ACC112 (cell line): ENCODE measurements around the gene APMAP.
"Not testable (repeated sequence)": the region's sequence is repeated elsewhere in the genome, so short reads cannot be mapped to it uniquely, and the experiment has no call there.

Experiments
- H2AFZ ChIP-seq: fragments of 200-600 bp; sonication (generic); one replicate; pipeline ENCODE4 v1.6.0; 2017; ENCODE audit warnings: antibody characterized with exemption, low read length; ENCODE audit not compliant: unreplicated experiment
- H3K27ac ChIP-seq: fragments of 200-600 bp; sonication (generic); 2 replicates; pipeline ENCODE4 v1.5.1; 2014; ENCODE audit warnings: low read depth, mild to moderate bottlenecking, antibody characterized with exemption, low read length, moderate library complexity
- H3K27me3 ChIP-seq: fragments of 200-600 bp; sonication (generic); 2 replicates; pipeline ENCODE4 v1.6.1; 2014; ENCODE audit warnings: mild to moderate bottlenecking, antibody characterized with exemption, low read length, moderate library complexity, mixed read lengths; ENCODE audit not compliant: insufficient read depth
- H3K36me3 ChIP-seq: fragments of 200-600 bp; sonication (generic); 2 replicates; pipeline ENCODE4 v1.6.1; 2016; ENCODE audit warnings: mild to moderate bottlenecking, antibody characterized with exemption, low read length, moderate library complexity, mixed read lengths; ENCODE audit not compliant: insufficient read depth
- H3K4me1 ChIP-seq: fragments of 200-600 bp; sonication (generic); one replicate; pipeline ENCODE4 v1.6.1; 2016; ENCODE audit warnings: low read length, mixed read lengths; ENCODE audit not compliant: insufficient read depth, unreplicated experiment, control insufficient read depth
- H3K4me3 ChIP-seq: fragments of 200-600 bp; sonication (generic); 2 replicates; pipeline ENCODE4 v1.5.1; 2014; ENCODE audit warnings: mild to moderate bottlenecking, low read depth, low read length
- H3K79me2 ChIP-seq: fragments of 200-600 bp; sonication (generic); one replicate; pipeline ENCODE4 v1.6.0; 2016; ENCODE audit warnings: low read length; ENCODE audit not compliant: control insufficient read depth, unreplicated experiment, insufficient read depth

APMAP gene

DNA sequence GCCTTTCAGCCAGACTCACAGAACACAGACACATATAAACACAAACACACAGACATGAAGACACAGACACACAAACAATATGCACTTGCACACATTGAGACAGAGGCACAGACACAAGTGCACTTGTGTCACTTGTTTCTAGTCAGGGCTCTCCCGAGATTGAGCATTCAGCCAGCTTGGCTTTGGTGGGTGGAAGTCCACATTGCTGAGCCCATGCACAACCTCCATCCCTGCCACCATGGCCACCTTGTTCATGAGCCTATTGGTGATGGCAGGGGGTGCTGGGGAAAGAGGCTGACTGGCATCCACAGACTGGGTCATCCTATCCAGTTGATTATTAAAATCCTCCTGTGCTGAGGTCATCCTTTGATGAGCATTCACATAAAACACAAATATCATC, 55.0 kb downstream of the APMAP start:
- H3K27ac ChIP-seq, result no peak overlapping the region
- peaks cover 6% of the 10 kb centered on the region; the same call in 1 of the 2 replicates for H3K27me3 ChIP-seq
- no peak overlapping the region for H3K4me3 ChIP-seq
- H2AFZ ChIP-seq, result no peak overlapping the region
- no peaks in the 10 kb centered on the region for H3K36me3 ChIP-seq
- H3K4me1 ChIP-seq, result no peaks in the 10 kb centered on the region
- no peaks in the 10 kb centered on the region for H3K79me2 ChIP-seq

DNA sequence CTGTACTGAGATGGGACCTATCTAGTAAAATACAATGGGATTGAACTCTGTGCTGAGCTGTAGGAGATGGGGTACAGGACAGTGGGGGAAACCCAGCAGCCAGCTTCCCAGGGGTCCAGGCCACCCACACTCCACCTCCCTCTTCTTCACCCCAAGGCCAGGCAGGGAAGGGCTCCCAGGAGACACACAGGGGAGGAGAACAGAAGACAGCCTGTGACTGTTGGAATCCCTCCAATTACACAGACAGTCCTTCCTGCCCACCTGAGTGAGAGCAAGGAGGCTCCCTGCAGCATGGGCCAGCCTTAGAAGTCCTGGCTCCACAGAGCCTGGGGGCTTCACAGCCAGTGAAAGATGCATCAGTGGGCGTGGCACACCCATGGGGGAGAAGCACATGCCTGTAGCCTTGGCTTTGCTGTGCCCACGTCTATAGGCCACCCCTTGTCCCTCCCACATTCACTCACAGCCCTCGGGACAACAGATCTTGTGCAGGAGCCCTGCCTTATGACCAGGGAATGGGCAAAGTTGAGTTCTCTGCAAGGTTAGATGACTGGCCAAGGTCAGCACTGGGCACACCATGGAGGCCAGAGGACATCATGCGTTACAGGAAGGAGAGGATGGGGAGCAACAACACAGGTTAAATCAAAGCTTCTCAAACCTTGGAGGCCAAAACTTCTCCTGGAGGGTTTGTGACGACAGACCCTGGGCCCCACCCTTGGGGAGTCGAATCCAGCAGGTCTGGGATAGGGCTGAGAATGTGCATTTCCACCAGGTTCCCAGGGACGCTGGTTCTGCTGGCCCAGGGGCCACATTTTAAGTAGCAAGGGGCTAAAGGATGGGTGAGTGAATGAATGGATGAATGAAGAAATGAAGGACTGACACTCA, 55.8 kb downstream of the APMAP start:
- Histone ChIP-seq H3K36me3 (no peaks in the 10 kb centered on the region), H2AFZ (no peak overlapping the region), H3K27me3 (peaks cover 6% of the 10 kb centered on the region; the same call in 1 of the 2 replicates)

DNA sequence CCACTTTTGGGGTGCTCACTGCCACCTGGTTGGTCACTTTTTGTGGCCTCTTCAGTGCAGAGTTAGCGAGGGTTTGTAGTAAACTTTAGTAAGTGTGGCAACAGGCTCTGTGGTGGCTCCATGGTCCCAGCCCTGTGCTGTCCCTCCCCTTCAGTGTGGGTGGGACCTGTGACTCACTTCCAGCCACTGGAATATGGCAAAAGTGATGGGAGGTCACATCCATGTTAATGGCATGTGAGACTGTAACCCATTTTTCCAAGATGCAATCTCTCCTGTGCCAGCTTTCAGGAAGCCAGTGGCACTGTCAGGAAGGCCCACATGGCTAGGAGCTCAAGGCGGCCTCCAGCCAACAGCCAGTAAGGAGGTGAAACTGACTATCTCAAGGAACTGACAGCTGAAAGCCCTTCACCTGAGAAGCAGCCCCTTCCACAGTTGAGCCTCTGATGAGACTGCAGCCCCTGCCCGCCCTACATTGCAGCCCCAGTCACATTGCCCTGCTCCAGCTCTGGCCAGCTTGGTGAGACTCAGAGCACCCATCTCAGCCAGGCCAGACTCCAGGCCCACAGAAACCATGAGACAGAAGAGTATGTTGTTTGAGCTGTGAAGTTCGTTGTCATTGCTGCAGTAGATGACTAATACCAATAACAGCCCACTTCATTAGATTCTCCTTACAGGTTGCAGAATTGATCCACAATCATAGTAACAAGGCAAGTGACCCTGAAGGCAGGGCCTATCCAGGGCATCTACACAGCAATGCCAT, 56.6 kb downstream of the APMAP start:
- Histone ChIP-seq H3K27ac (no peak overlapping the region), H3K79me2 (no peaks in the 10 kb centered on the region), H3K27me3 (no peaks in the 10 kb centered on the region; the same call in 1 of the 2 replicates), H3K4me3 (no peak overlapping the region), H2AFZ (no peak overlapping the region), H3K36me3 (no peaks in the 10 kb centered on the region), H3K4me1 (peaks cover 7% of the 10 kb centered on the region)

More for the DNA sequence above, 55.8 kb downstream of the APMAP start:
- Histone ChIP-seq H3K27ac (no peak overlapping the region), H3K4me3 (no peak overlapping the region), H3K4me1 (peaks cover under 1% of the 10 kb centered on the region), H3K79me2 (no peaks in the 10 kb centered on the region)

DNA sequence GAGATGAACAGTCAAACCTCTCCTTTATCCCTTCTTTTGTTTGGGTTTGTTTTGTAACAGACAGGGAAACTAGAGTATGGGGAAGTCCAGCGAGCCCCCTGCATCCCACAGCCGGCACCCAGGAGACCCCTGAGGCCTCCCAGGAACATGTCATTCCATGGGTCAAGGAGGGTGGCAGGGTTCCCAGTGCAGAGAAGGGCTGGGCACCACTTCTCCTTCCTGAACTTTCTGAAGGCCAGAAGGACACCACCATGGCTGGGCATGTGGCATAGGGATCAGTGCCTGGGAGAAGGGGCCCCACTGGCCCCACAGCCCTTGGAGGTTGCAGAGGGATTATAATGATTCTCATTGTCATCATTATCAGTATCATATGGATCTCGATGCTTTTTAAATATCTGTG, 57.4 kb downstream of the APMAP start:
- no peaks in the 10 kb centered on the region for H3K79me2 ChIP-seq
- no peaks in the 10 kb centered on the region for H3K36me3 ChIP-seq
- no peak overlapping the region for H3K27ac ChIP-seq
- H2AFZ ChIP-seq, result no peak overlapping the region
- no peak overlapping the region for H3K4me3 ChIP-seq
- no peaks in the 10 kb centered on the region; the same call in 1 of the 2 replicates for H3K27me3 ChIP-seq
- H3K4me1 ChIP-seq, result peaks cover 7% of the 10 kb centered on the region

DNA sequence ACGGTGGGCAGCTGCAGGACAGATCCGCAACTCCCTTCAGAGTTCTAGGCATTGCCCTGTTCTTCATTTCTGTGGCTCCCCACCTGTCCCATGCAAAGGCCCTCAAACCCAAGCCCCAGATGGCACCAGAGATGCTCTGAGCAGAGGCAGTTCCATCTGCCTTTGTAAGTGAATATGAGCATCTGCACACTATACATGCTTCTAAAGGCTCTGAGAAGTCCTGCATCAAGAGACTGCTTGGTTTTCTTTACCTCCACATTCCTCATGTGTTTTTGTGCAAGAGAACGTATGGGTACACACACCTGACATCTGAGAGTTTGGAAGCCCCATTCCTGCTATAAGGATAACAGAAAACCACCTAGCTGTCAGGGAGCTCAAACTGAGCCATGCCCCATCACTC, 57.8 kb downstream of the APMAP start:
- Histone ChIP-seq H3K27me3 (no peaks in the 10 kb centered on the region; the same call in 1 of the 2 replicates), H3K79me2 (no peaks in the 10 kb centered on the region), H3K27ac (no peak overlapping the region), H3K4me1 (peaks cover 7% of the 10 kb centered on the region), H2AFZ (no peak overlapping the region), H3K36me3 (no peaks in the 10 kb centered on the region), H3K4me3 (no peak overlapping the region)

DNA sequence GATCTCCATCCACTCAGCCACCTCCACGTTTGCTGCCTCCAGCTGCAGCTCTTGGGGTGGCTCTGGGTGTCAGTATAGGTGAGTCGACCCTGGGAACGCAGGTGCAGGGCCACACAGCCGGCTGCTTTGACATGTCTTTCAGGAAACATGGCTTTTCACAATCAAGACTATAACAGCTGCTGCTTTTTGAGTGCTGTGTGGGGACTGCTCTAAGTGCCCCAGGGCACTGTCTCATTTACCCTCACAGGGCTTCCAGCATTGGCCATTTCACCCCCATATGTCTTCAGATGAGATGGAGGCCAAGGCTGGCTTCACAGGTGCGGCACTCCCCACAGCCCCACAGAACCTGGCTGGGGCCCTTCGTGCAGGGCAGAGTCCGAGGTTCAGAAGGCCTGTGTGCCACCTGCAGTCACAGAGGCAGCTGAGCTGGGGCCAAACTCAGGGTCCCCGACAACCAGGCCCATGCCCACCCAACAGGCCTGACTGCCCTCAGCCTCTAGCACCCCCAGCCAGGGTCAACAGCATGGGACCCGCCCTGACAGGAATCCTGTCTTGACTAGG, 58.4 kb downstream of the APMAP start:
- Histone ChIP-seq H3K79me2 (no peaks in the 10 kb centered on the region), H3K27ac (no peak overlapping the region), H2AFZ (no peak overlapping the region), H3K27me3 (no peaks in the 10 kb centered on the region), H3K4me1 (peaks cover 7% of the 10 kb centered on the region), H3K36me3 (no peaks in the 10 kb centered on the region), H3K4me3 (no peak overlapping the region)

DNA sequence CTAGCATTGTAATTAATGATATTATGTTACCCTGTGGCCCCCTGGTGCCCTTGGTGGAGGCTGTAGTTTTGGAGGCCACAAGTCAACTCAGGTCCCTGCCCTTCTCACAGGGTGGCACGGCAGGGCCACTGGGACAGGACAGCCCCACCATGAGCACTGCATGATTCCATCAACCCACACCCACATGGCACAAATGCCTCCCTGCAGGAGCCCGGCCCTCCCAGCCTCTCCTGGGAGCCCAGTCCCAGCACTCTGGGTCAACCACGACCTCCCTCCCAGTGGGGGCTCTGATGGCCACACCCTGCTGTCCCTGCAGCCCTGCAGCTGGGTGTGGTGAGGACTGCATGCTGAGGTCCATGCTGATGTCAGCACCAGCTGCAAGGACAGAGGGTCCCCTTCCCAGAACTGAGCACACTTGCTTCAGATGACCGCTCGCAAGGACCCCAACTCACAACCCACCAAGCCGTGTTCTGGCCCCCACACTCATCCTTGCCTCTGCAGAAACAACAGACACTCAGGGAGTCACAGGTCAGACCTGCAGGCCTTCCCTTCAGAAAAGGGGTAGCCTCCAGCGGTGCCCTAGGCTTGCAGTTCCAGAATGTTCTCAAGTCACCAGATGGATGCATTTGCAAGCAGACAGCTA, 59.2 kb downstream of the APMAP start:
- Histone ChIP-seq H3K36me3 (no peaks in the 10 kb centered on the region), H2AFZ (no peak overlapping the region), H3K4me1 (peaks cover 7% of the 10 kb centered on the region), H3K27ac (no peak overlapping the region), H3K27me3 (no peaks in the 10 kb centered on the region), H3K4me3 (no peak overlapping the region), H3K79me2 (no peaks in the 10 kb centered on the region)

DNA sequence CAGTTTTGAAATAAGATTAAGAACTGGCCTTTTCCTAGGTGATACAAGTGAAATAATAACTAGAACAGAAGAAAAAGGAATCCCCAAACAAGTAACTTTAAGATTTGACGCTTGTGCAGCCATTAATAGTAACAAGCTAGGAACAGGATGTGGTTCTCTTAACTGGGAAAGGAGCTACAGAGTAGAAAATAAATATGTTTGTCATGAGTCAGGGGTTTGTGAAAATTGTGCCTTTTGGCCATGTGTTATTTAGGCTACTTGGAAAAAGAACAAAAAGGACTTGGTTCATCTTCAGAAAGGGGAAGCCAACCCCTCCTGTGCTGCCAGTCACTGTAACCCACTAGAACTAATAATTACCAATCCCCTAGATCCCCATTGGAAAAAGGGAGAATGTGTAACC, 60.7 kb downstream of the APMAP start:
- H2AFZ ChIP-seq, result not testable (repeated sequence)

DNA sequence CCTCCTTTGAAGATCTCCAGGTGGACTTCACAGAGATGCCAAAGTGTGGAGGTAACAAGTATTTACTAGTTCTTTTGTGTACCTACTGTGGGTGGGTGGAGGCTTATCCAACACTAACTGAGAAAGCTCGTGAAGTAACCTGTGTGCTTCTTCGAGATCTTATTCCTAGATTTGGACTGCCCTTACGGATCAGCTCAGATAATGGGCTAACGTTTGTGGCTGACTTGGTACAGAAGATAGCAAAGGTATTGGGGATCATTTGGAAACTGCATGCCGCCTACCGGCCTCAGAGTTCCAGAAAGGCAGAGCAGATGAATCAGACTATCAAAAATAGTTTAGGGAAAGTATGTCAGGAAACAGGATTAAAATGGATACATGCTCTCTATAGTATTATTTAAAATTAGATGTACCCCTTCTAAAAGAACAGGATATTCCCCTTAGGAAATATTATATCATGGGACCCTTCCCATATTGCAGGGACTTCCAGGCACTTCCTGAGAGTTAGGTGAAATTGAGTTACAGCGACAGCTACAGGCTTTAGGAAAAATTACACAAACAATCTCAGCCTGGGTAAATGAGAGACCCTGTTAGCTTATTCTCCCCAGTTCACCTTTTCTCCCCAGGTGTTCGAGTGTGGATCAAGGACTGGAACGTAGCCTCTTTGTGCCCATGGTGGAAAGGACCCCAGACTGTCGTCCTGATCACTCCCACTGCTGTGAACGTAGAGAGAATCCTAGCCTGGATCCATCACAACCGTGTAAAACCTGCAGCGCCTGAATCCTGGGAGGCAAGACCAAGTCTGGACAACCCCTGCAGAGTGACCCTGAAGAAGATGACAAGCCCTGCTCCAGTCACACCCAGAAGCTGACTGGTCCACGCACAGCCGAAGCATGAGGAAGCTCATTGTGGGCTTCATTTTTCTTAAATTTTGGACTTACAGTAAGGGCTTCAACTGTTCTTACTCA, 61.5 kb downstream of the APMAP start:
- H3K36me3 ChIP-seq, H3K27ac ChIP-seq, H2AFZ ChIP-seq, H3K4me3 ChIP-seq, H3K27me3 ChIP-seq, H3K4me1 ChIP-seq, H3K79me2 ChIP-seq: not testable (repeated sequence)

More for the DNA sequence above, 60.7 kb downstream of the APMAP start:
- not testable (repeated sequence) for H3K27me3 ChIP-seq, H3K79me2 ChIP-seq, H3K36me3 ChIP-seq, H3K4me3 ChIP-seq, H3K27ac ChIP-seq, H3K4me1 ChIP-seq
